ENCODE measurements around the gene OR9G1. TPM values are rescaled to one million over a fixed set of nuclear protein-coding genes. Genes with fewer than 3 reads are reported as not detected.

Gene OR9G1
- total and polyA plus RNA-seq, 2 of the 8 experiments (the other 6 are each of a cell fraction or from before 2014, with no cell fraction given) = not detected

DNA sequence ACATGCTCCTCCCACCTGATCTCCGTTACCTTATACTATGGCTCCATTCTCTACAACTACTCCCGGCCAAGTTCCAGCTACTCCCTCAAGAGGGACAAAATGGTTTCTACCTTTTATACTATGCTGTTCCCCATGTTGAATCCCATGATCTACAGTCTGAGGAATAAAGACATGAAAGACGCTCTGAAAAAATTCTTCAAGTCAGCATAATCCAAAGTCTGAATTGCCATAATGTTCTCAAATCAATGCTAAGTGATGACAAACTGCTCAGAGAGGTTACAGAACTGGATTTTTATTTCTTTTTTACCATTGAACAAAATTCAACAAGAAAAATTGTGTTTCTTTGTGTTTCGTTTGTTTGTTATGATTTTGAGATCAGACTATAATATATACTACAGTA lies 42.0 kb downstream of the OR9G1 start:
- H3K56ac ChIP-seq (replicated peaks; ENCODE audit: insufficient read length, low read depth, low read length) = no peak overlapping the region
- H2BK12ac ChIP-seq (ENCODE audit: low read depth, low read length) = no peak overlapping the region
- DNase-seq (ENCODE audit: low read depth in 1 of 2, low spot score in 2 of 2) (no peak), FAIRE-seq (no peak)
- H3K27me3 ChIP-seq (replicated peaks in 1 of 4; ENCODE audit: control insufficient read depth in 3 of 4, extremely low read depth in 1 of 4, insufficient read depth in 3 of 4, low read length in 3 of 4) = no peaks in the 10 kb centered on the region
- no peak overlapping the region for H3K27ac ChIP-seq (ENCODE audit: low read depth, low read length)
- H2BK5ac ChIP-seq (ENCODE audit: low read depth, low read length) = no peak overlapping the region
- no peaks in the 10 kb centered on the region for H3K79me1 ChIP-seq (ENCODE audit: low read depth, low read length)
- POLR2A ChIA-PET (ENCODE audit: partially characterized antibody) = no interaction called here
- H3K4me2 ChIP-seq (ENCODE audit: insufficient read depth in 1 of 2, low read depth in 2 of 2, low read length in 2 of 2) = no peak overlapping the region
- H3K4ac ChIP-seq (replicated peaks; ENCODE audit: insufficient read length, low read depth, low read length) = no peak overlapping the region
- H3K9me3 ChIP-seq (ENCODE audit: insufficient read depth in 2 of 2, low read depth in 1 of 2, low read length in 1 of 2) = no peaks in the 10 kb centered on the region
- no peaks in the 10 kb centered on the region for H4K20me1 ChIP-seq (replicated peaks in 1 of 2; ENCODE audit: control insufficient read depth in 1 of 2, insufficient read depth in 2 of 2, low read length in 2 of 2)
- H3K18ac ChIP-seq (ENCODE audit: extremely low read depth, low read length) = no peak overlapping the region
- H3K79me2 ChIP-seq (ENCODE audit: control insufficient read depth in 1 of 2, insufficient read depth in 2 of 2, low read length in 2 of 2) = no peaks in the 10 kb centered on the region
- H2AFZ ChIP-seq (ENCODE audit: low read length) = no peak overlapping the region
- no peak overlapping the region for H4K8ac ChIP-seq (ENCODE audit: extremely low read depth, insufficient read depth, low read length)
- H3K23ac ChIP-seq (ENCODE audit: insufficient read length) = no peak overlapping the region
- no peak overlapping the region for H3K4me3 ChIP-seq (ENCODE audit: extremely low read depth in 1 of 4, insufficient read depth in 2 of 4, low read depth in 3 of 4, low read length in 4 of 4)
- no peak overlapping the region for H2BK120ac ChIP-seq (replicated peaks; ENCODE audit: low read depth, low read length)
- CTCF ChIA-PET (ENCODE audit: partially characterized antibody) = no interaction called here
- TF ChIP-seq YY1 (IDR thresholded peaks at IDR 0.05; ENCODE audit: low read depth, low read length) (no peak), NANOG (IDR thresholded peaks at IDR 0.05; ENCODE audit: insufficient read depth, low read depth, low read length, poor library complexity, severe bottlenecking) (no peak), BRCA1 (IDR thresholded peaks at IDR 0.05; ENCODE audit: low read depth, low read length) (no peak), FOSL1 (IDR thresholded peaks at IDR 0.05; ENCODE audit: insufficient read depth, low read depth, low read length) (no peak)
- WGBS, 2 experiments (ENCODE audit: extremely low coverage in 1 of 2, insufficient coverage in 1 of 2, insufficient read length in 1 of 2, insufficient replicate concordance in 2 of 2, low coverage in 1 of 2, low lambda C conversion rate in 2 of 2, missing lambda C conversion rate in 1 of 2) = 93% methylated on average over 4 of the region's 4 CpGs; no CpG with 5 or more reads in 1 of the 2 experiments
- no peaks in the 10 kb centered on the region for H3K4me1 ChIP-seq (replicated peaks in 1 of 4; ENCODE audit: control insufficient read depth in 3 of 4, insufficient read depth in 4 of 4, low read length in 3 of 4)
- no peak overlapping the region for H2AK5ac ChIP-seq (ENCODE audit: low read depth, low read length)
- no peak overlapping the region for H4K5ac ChIP-seq (ENCODE audit: insufficient read length, low read depth, low read length)
- no peak overlapping the region for H4K91ac ChIP-seq (replicated peaks; ENCODE audit: insufficient read length, low read length)
- H3K36me3 ChIP-seq (ENCODE audit: control insufficient read depth in 2 of 4, insufficient read depth in 4 of 4, low read length in 3 of 4) = no peaks in the 10 kb centered on the region
- H3K14ac ChIP-seq (ENCODE audit: insufficient read length) = no peak overlapping the region
- H2BK15ac ChIP-seq (ENCODE audit: low read length) = no peak overlapping the region
- no peaks in the 10 kb centered on the region for H3K23me2 ChIP-seq (ENCODE audit: low read depth, low read length)
- no peak overlapping the region for H3K9ac ChIP-seq (replicated peaks in 1 of 4; ENCODE audit: extremely low read depth in 1 of 4, low read depth in 3 of 4, low read length in 3 of 4)
- no peak overlapping the region for H2BK20ac ChIP-seq (ENCODE audit: low read length)

All from H1 (cell line).